Activated naive CD8-positive, alpha-beta T cell treated with anti-CD3 and anti-CD28 coated beads, Interleukin-2, amount 50 U/mL, for 24 hours (primary cell): ENCODE data around the gene TMEM198.
A peak's percentile ranks its signal among the peaks of the same experiment; 100 is the strongest.

ENCODE experiments used
- ATAC-seq: fragments of 150-1000 bp; cut with Tn5 transposase; one replicate; pipeline ENCODE4 v1.10.0; 2021
- DNase-seq: peaks from one replicate; pipeline ENCODE4 v3.0.0; 2021
- H3K27ac Mint-ChIP-seq: one replicate; pipeline ENCODE4 v1.8.0; 2021; ENCODE audit warnings: mild to moderate bottlenecking, mixed read lengths
- H3K27me3 Mint-ChIP-seq: one replicate; pipeline ENCODE4 v1.8.0; 2021; ENCODE audit warnings: mixed read lengths
- H3K36me3 Mint-ChIP-seq: one replicate; pipeline ENCODE4 v1.8.0; 2021; ENCODE audit warnings: low read depth, mixed read lengths
- H3K4me1 Mint-ChIP-seq: one replicate; pipeline ENCODE4 v1.8.0; 2021; ENCODE audit warnings: mixed read lengths
- H3K4me3 Mint-ChIP-seq: one replicate; pipeline ENCODE4 v1.8.0; 2021; ENCODE audit warnings: mild to moderate bottlenecking, moderate library complexity, mixed read lengths
- H3K9me3 Mint-ChIP-seq: one replicate; pipeline ENCODE4 v1.8.0; 2021; ENCODE audit warnings: mixed read lengths

TMEM198 gene

DNA sequence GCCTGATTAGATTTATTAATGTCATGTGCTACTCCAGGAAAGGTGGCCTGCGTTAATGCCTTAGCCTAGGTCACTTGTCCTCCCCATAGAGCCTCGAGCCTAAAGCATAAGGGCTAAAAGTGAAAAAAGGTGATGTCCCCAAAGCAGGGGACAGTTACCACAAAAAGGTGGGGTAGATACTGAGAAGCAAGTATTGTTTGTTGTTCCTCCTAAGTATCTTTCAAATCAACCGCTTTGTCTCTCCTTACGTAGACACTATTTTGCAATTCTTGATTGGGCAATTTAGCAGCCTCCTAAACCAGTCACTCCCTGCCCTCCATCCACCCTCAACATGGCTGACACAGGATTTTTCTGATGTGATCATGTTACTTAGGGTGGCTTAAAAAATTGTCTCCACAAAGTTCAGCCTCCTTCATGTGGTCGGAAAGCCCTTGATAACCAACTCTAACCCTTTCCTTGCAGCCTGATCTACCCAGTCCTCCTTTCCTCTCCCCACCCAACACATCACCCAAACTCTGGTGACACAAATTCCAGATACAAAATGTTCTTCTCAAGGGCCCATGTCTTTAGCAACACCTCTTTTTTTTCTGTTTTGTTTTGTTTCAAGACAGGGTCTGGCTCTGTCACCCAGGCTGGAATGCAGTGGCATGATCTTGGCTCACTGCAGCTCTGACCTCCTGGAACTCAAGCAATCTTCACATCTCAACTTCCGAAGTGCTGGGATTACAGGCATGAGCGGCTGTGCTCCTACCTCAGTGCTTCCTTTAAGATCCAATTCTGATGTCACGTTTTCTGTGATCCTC, 35.2 kb downstream of the TMEM198 start:
- ATAC-seq (no peak), DNase-seq (no peak)
- Mint-ChIP-seq H3K4me1 (no peaks in the 10 kb centered on the region), H3K27me3 (peaks cover 21% of the 10 kb centered on the region), H3K9me3 (no peaks in the 10 kb centered on the region), H3K4me3 (no peak overlapping the region), H3K36me3 (no peaks in the 10 kb centered on the region), H3K27ac (no peak overlapping the region)

DNA sequence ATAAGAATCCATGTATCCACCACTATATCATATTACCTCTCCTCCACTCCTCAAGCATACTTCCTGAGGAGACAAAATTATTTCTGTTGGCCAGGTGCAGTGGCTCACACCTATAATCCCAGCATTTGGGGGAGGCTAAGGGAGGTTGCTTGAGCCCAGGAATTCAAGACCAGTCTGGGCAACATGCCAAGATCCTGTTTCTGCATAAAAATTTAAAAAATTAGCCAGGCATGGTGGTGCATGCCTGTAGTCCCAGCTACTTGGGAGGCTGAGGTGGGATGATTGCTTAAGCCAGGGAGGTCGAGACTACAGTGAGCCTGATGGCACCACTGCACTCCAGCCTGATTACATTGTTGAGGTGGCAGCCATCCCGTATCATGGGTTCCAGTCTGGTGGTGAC, 37.5 kb downstream of the TMEM198 start:
- Mint-ChIP-seq H3K27ac (no peak overlapping the region), H3K36me3 (no peaks in the 10 kb centered on the region), H3K9me3 (no peaks in the 10 kb centered on the region), H3K4me1 (no peaks in the 10 kb centered on the region), H3K27me3 (peaks cover 14% of the 10 kb centered on the region), H3K4me3 (no peak overlapping the region)
- no peak for DNase-seq
- no peak for ATAC-seq

DNA sequence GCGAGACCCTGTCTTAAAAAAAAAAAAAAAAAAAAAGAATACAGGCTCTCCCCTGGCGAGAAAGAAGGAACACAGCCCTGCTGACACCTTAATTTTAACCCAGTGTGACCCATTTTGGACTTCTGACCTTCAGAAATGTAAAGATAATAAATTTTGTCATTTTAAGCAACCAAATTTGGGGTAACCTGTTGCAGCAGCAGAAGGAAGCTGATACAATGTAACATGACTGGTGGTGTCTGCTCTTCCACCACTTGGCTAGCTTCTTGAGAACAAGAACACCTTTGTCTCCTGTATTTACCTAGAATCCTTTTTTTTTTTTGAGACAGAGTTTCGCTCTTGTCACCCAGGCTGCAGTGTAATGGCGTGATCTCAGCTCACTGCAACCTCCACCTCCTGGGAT, 47.3 kb downstream of the TMEM198 start:
- Mint-ChIP-seq H3K27me3 (peaks cover 8% of the 10 kb centered on the region), H3K27ac (no peak overlapping the region), H3K36me3 (no peaks in the 10 kb centered on the region), H3K4me3 (no peak overlapping the region), H3K9me3 (no peaks in the 10 kb centered on the region), H3K4me1 (no peaks in the 10 kb centered on the region)
- DNase-seq = no peak
- ATAC-seq = no peak

DNA sequence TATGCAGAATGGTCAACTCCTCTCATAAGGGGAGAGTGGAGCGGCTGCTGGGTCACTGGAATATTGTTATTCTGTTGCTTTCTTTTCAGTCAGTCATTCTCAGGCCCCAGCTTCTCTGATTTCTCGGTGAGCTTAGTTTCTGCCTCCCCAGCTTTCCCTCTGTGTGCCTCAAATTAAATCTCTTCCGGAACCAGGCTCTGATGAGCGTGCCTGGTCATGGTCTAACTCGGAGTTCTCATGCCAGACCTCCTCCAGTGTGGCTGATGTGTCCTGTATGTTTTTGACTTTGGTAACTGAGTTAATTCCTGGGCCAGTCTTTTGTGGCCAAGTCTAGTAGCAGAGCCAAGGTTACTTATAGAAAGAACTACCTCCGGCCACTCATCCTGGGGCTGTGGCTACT, 48.9 kb downstream of the TMEM198 start:
- peaks cover 11% of the 10 kb centered on the region for H3K4me1 Mint-ChIP-seq
- no peaks in the 10 kb centered on the region for H3K36me3 Mint-ChIP-seq
- H3K9me3 Mint-ChIP-seq = no peaks in the 10 kb centered on the region
- H3K27ac Mint-ChIP-seq = no peak overlapping the region
- peaks cover 8% of the 10 kb centered on the region for H3K27me3 Mint-ChIP-seq
- DNase-seq (no peak), ATAC-seq (no peak)
- no peak overlapping the region for H3K4me3 Mint-ChIP-seq

DNA sequence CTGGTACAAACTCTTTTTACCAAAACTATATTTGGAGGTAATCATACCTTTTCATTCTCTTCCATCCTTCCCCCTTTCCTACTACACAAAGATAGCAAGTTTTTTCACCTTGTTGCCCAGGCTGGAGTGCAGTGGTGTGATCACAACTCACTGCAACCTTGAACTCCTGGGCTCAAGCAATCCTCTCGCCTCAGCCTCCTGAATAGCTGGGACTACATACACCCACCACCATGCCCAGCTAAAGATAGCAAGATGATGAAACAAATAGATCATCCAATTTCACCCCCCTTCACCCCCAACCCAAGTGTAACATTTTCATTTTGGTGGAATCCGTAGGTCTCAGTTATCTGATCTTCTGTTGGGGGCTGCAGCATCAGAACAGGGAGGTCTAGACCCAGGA, 49.3 kb downstream of the TMEM198 start:
- DNase-seq (no peak), ATAC-seq (no peak)
- Mint-ChIP-seq H3K27me3 (peaks cover 8% of the 10 kb centered on the region), H3K9me3 (no peaks in the 10 kb centered on the region), H3K4me3 (no peak overlapping the region), H3K27ac (no peak overlapping the region), H3K36me3 (no peaks in the 10 kb centered on the region), H3K4me1 (peaks cover 14% of the 10 kb centered on the region)

DNA sequence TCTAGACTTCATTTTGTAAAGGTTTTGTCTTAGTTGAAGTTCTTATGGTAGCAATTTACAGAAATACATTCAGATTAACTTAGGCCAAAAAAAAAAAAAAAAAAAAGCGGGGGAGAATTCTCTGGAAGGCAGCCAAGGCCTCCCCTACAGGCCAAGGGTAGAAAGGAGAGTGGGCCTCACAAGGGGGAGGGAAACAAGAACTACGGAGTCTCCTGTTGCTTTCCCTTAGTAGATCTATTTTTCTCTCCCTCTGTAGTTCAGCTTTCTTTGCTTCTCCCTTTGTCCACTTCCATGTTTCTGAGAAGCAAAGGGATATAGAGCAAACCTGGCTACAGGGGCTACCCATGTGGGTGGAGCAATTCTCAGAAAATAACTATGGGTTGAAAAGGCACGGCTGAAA, 51.4 kb downstream of the TMEM198 start:
- Mint-ChIP-seq H3K4me1 (peaks cover 20% of the 10 kb centered on the region), H3K36me3 (no peaks in the 10 kb centered on the region), H3K27ac (no peak overlapping the region), H3K4me3 (no peak overlapping the region), H3K9me3 (no peaks in the 10 kb centered on the region), H3K27me3 (peaks cover 5% of the 10 kb centered on the region)
- ATAC-seq (no peak), DNase-seq (no peak)

DNA sequence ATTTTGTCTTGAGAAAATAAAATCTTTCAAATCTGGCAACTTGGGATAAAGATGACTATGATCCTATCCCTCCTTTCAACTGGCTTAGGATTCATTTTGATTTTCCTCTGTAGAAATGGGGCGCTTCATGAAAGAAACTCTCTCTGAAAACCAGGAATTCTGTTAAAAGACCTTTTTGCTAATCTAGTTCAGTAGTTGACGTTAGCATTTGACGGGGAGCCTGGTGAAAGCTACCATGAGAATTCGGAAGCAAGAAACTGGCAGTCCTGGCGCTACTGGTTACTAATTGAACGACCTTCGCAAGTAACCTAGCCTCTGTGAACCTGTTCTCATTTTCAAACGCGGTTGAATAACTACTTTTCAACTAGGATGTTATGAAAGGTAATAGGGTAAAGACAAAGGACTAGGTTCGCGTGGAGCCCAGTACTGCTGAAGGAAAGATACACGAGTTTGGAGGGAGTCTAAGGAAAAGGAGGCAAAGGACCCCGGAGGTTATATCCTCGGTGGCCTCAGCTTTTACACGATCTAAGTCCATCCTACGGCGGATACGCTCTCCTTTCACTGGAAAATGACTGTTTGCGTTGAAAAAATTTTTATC, 53.2 kb downstream of the TMEM198 start:
- peak overlapping the region; percentile 95 for H3K4me3 Mint-ChIP-seq
- peak overlapping the region; percentile 97 for H3K27ac Mint-ChIP-seq
- no peak for DNase-seq
- H3K9me3 Mint-ChIP-seq = no peaks in the 10 kb centered on the region
- H3K36me3 Mint-ChIP-seq = peaks cover 8% of the 10 kb centered on the region
- peaks cover 20% of the 10 kb centered on the region for H3K4me1 Mint-ChIP-seq
- peaks cover 4% of the 10 kb centered on the region for H3K27me3 Mint-ChIP-seq
- ATAC-seq = no peak

DNA sequence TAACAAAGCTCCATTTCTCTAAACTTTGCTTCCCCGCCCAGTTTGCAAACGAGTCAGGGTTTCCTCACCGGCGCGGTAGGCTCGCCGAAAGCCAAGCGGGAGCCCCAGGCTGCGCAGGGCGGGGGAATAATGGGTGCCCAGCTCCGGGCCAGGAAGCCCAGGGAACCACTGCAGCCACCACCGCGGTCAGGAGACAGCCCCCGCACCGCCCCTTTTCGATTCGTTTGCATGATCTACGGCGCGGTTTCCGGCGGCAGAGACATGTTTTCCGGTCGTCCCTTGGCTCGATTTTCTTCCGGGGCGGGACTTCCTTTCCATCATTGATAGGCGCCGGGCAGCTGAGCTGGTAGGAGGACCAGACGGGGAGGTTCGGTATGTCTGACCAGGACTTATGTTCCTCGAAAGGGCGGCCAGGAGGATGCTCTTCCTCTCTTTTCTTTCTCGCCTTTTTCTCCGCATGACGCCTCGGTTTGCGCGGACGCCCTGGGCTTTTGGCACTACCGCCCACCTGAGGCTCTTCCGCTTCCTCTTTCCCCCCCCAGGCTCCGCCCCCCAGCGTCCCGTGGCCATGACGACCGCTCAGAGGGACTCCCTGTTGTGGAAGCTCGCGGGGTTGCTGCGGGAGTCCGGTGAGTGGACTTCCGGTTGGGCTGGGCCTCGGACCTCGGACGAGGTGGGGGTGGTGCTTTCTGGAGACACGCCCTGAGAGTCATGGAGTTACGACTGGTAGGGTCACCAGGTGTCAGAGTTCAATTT, 53.9 kb downstream of the TMEM198 start, which contains the start of gene STK11IP:
Gene STK11IP (plus strand): TSS at position 306 of the 756 bp plus-strand sequence. CDS start 263 bp downstream, at position 569.
- peak; percentile 93 for DNase-seq
- no peaks in the 10 kb centered on the region for H3K9me3 Mint-ChIP-seq

DNA sequence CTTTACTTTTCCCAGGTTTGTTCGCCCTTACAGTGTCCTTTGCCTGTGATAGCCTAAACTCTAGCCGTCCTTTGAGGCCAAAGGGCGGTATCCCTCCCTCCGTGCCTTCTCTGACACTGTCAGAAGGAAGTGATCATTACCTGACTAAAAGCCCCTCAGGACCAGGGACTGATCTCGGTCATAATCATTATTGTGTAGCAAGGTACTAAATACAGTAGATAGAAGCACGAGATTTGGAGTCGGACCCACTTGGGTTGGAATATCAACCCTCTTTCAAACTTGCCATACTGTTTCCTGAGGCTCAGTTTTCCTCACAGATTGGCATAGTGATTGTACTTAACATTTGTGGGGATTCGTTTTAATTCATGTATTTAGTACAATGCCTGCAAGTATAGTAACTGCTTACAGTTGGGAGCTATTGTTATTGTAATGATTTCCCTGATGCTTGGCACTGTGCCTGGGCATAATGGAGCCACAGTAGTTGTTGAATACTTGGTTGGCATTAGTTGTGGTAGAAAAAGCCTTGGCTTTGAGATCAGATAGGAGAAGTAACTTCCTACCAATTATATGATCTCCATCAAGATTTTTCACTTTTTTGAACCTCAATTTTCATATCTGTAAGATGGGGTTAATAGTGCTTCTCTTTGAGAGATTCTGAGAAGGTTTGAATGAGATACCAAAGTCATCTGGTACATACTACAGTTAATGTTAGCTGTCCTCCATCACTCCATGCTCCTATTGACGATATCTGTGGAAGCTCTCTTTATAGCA, 54.7 kb downstream of the TMEM198 start:
- Mint-ChIP-seq H3K4me1 (peaks cover 20% of the 10 kb centered on the region), H3K9me3 (no peaks in the 10 kb centered on the region), H3K27ac (peak overlapping the region; percentile 97), H3K36me3 (peaks cover 15% of the 10 kb centered on the region), H3K27me3 (no peaks in the 10 kb centered on the region), H3K4me3 (peak overlapping the region; percentile 95)
- DNase-seq = no peak
- ATAC-seq = no peak

More for the DNA sequence above, 53.9 kb downstream of the TMEM198 start, which contains the start of gene STK11IP:
- peaks cover 2% of the 10 kb centered on the region for H3K27me3 Mint-ChIP-seq
- H3K27ac Mint-ChIP-seq = peak within 1 kb of the TSS; percentile 97
- H3K4me3 Mint-ChIP-seq = peak within 1 kb of the TSS; percentile 95
- peaks cover 14% of the 10 kb centered on the region for H3K36me3 Mint-ChIP-seq
- H3K4me1 Mint-ChIP-seq = peaks cover 20% of the 10 kb centered on the region
- peak; percentile 91 for ATAC-seq
